ENCODE data around the gene CETP. TPM values are rescaled to one million over a fixed set of nuclear protein-coding genes. Genes with fewer than 3 reads are reported as not detected.

Gene CETP
- total RNA-seq, 2 experiments from 2014 or later = not detected

DNA sequence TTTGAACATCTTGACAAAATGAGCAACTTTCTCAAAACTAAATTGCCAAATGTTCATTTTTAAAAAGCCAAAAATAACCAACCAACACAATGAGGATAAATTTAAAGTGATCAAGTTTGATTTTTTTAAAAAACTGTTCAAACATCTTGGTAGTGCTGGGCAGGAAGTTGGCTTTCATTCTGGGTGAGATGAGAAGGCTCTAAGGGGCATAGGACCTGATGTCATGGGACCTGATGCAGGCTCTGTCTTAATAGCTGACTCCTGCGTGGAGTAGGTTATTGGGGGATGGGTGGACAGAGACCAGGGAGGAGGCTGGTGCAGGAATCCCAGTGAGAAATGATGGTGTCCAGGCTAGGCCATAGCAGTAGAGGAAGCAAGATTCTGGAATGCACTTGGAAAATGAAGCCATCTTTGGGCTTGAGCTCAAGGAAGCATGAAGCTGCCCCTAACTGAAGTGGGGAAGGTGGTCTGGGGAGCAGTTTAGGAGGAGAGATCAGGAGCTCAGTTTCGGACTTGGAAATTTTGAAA, 48.0 kb downstream of the CETP start:
- peak overlapping the region; percentile 3 for H3K4me3 Mint-ChIP-seq
- CTCF ChIA-PET = interaction anchor here (0.6 to 2.9 kb wide), 11 partner anchors 10 to 217 kb away, joined by 3 to 23 read pairs (median 4); no protein-coding TSS in a partner anchor
- H3K27ac Mint-ChIP-seq = peak overlapping the region; percentile 89
- no peak for DNase-seq
- H3K27me3 Mint-ChIP-seq (ENCODE audit: low read depth) = no peaks in the 10 kb centered on the region
- peaks cover 84% of the 10 kb centered on the region for H3K4me1 Mint-ChIP-seq (ENCODE audit: low read depth)
- POLR2A ChIA-PET = interaction anchor here (0.6 to 7.3 kb wide), 9 partner anchors 10 to 69 kb away, joined by 3 to 58 read pairs (median 6); partner anchors contain the start of gene NLRC5
- ATAC-seq = peak; percentile 36
- peaks cover 55% of the 10 kb centered on the region for H3K36me3 Mint-ChIP-seq (ENCODE audit: low read depth)
- no peaks in the 10 kb centered on the region for H3K9me3 Mint-ChIP-seq (ENCODE audit: insufficient read depth)

DNA sequence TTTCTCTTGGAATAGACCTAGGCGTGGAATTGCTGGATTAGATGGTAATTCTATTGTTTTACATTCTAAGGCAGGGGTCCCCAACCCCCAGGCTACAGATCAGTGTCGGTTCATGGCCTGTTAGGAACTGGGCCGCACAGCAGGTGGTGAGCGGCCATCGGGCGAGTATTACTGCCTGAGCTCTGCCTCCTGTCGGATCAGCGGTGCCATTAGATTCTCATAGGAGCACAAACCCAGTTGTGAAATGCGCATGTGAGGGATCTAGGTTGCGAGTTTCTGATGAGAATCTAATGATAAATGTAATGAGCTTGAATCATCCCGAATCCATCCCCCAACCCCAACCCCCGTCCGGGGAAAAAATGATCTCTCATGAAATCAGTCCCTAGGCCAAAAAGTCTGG, 50.6 kb downstream of the CETP start:
- ChIA-PET POLR2A (interaction anchor here (0.7 to 4.8 kb wide), 4 partner anchors 8 to 29 kb away, joined by 3 to 46 read pairs (median 4); partner anchors contain the start of gene NLRC5), CTCF (interaction anchor here (1.3 to 2.2 kb wide), 3 partner anchors 17 to 48 kb away, joined by 5 to 6 read pairs (median 6); no protein-coding TSS in a partner anchor)
- H3K27ac Mint-ChIP-seq = peak overlapping the region; percentile 50
- no peak overlapping the region for H3K4me3 Mint-ChIP-seq
- H3K9me3 Mint-ChIP-seq (ENCODE audit: insufficient read depth) = no peaks in the 10 kb centered on the region
- peaks cover 80% of the 10 kb centered on the region for H3K4me1 Mint-ChIP-seq (ENCODE audit: low read depth)
- no peak for DNase-seq
- H3K27me3 Mint-ChIP-seq (ENCODE audit: low read depth) = no peaks in the 10 kb centered on the region
- no peak for ATAC-seq
- peaks cover 50% of the 10 kb centered on the region for H3K36me3 Mint-ChIP-seq (ENCODE audit: low read depth)

DNA sequence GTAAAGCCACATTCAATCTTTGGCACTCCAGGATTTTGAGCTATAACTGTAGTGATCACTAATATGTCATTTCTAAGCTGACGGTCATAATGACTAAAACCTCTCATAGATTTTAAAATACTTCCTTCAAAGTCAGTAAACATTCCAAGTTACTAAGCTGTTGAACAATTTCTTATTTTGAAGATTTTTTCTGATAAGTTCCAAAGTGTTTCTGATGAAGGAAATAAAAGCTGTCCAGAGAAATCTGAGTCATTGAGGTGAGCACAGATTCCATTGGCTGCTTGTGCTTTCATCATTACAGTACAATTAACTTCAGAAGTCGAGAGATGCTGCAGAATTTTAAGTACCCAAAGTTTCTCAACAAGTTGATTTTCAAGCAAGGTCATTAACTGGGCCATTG, 51.5 kb downstream of the CETP start:
- ChIA-PET CTCF (interaction anchor here (1.3 to 2.2 kb wide), 3 partner anchors 18 to 49 kb away, joined by 5 to 6 read pairs (median 6); no protein-coding TSS in a partner anchor), POLR2A (interaction anchor here (1.3 to 4.8 kb wide), 2 partner anchors 24 to 28 kb away, joined by 6 to 46 read pairs; partner anchors contain the start of gene NLRC5)
- H3K27me3 Mint-ChIP-seq (ENCODE audit: low read depth) = no peaks in the 10 kb centered on the region
- H3K36me3 Mint-ChIP-seq (ENCODE audit: low read depth) = peaks cover 59% of the 10 kb centered on the region
- peaks cover 82% of the 10 kb centered on the region for H3K4me1 Mint-ChIP-seq (ENCODE audit: low read depth)
- no peaks in the 10 kb centered on the region for H3K9me3 Mint-ChIP-seq (ENCODE audit: insufficient read depth)
- H3K4me3 Mint-ChIP-seq = peak overlapping the region; percentile 59
- peak overlapping the region; percentile 83 for H3K27ac Mint-ChIP-seq
- ATAC-seq = no peak
- no peak for DNase-seq

DNA sequence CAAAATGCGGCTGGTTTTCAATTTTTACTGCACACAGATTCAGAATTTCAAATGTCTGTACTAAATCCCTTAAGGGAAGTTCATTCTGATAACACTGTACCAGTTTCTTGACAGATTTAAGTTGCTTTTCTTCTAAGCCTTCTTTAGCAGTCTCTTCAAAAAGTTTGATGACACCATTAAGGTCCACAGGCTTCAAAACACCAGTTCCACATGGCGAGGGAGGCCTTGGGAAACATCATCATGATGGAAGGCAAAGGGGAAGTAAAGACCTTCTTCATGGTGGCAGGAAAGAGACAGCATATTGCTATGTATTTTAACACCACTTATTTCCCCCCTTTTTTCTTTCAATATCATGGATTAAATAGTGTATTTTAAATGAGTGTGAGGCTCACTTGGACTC, 52.2 kb downstream of the CETP start:
- H3K4me3 Mint-ChIP-seq = peak overlapping the region; percentile 59
- peaks cover 80% of the 10 kb centered on the region for H3K4me1 Mint-ChIP-seq (ENCODE audit: low read depth)
- peaks cover 60% of the 10 kb centered on the region for H3K36me3 Mint-ChIP-seq (ENCODE audit: low read depth)
- peak overlapping the region; percentile 83 for H3K27ac Mint-ChIP-seq
- no peaks in the 10 kb centered on the region for H3K27me3 Mint-ChIP-seq (ENCODE audit: low read depth)
- POLR2A ChIA-PET = interaction anchor here (0.6 to 4.8 kb wide), 3 partner anchors 25 to 172 kb away, joined by 3 to 46 read pairs (median 15); partner anchors contain the start of genes NLRC5 and PSME3IP1
- no peak for ATAC-seq
- no peak for DNase-seq
- CTCF ChIA-PET = interaction anchor here (2.0 kb wide), 1 partner anchor 15 kb away, joined by 4 read pairs; no protein-coding TSS in a partner anchor
- H3K9me3 Mint-ChIP-seq (ENCODE audit: insufficient read depth) = no peaks in the 10 kb centered on the region

DNA sequence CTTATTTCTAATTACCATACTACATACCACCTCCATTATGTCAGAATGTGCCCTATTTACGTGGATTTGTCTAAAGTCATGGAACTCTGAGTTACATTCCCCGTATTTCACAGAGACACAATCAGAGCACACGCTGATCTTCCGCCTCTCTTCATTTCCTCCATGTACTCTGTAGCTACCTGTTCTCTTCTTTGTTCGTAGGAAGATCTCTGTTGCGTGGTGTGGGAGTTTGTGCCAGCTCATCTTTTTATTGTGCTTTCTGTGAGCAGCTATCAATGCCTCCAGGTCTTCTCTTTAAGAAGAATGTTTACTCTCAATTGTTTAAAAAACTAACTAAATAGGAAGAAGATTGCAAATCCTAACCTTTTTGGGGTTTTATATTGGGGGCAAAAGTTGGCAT, 54.6 kb downstream of the CETP start:
- no peaks in the 10 kb centered on the region for H3K9me3 Mint-ChIP-seq (ENCODE audit: insufficient read depth)
- POLR2A ChIA-PET = interaction anchor here (0.7 to 3.5 kb wide), 5 partner anchors 11 to 69 kb away, joined by 3 to 15 read pairs (median 4); partner anchors contain the start of gene NLRC5

DNA sequence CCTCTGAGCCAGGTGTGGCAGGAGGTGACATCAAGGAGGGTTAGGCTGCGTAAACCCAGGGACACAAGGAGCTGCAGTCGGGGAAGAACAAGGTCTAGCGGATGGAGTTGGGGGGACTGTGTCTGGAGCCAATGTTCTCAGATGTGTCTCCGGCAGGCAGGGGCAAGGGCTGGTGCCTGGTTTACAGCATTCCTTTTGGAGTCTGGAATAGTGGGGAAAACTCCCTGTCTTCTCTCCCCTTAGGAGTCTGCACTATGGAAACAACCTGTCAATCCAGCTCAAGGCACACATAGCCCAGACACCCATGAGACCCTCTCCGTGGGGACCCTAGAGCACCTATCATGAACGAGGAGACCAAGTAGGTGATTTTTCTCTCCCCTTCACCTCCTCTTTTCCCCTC, 55.1 kb downstream of the CETP start:
- DNase-seq (no peak), ATAC-seq (no peak)
- POLR2A ChIA-PET = interaction anchor here (1.6 to 3.5 kb wide), 2 partner anchors 22 to 28 kb away, joined by 4 to 15 read pairs; partner anchors contain the start of gene NLRC5
- Mint-ChIP-seq H3K27ac (peak overlapping the region; percentile 37), H3K4me1 (ENCODE audit: low read depth) (peaks cover 72% of the 10 kb centered on the region), H3K9me3 (ENCODE audit: insufficient read depth) (no peaks in the 10 kb centered on the region), H3K36me3 (ENCODE audit: low read depth) (peaks cover 76% of the 10 kb centered on the region), H3K27me3 (ENCODE audit: low read depth) (no peaks in the 10 kb centered on the region), H3K4me3 (no peak overlapping the region)
- CTCF ChIA-PET = interaction anchor here (0.7 to 1.6 kb wide), 3 partner anchors 11 to 53 kb away, joined by 3 to 7 read pairs (median 3); no protein-coding TSS in a partner anchor

More for the DNA sequence above, 54.6 kb downstream of the CETP start:
- Mint-ChIP-seq H3K4me3 (no peak overlapping the region), H3K27ac (peak overlapping the region; percentile 62), H3K36me3 (ENCODE audit: low read depth) (peaks cover 71% of the 10 kb centered on the region), H3K27me3 (ENCODE audit: low read depth) (no peaks in the 10 kb centered on the region), H3K4me1 (ENCODE audit: low read depth) (peaks cover 72% of the 10 kb centered on the region)
- ATAC-seq (no peak), DNase-seq (no peak)
- CTCF ChIA-PET = interaction anchor here (0.7 to 1.6 kb wide), 3 partner anchors 11 to 52 kb away, joined by 3 to 7 read pairs (median 3); no protein-coding TSS in a partner anchor

DNA sequence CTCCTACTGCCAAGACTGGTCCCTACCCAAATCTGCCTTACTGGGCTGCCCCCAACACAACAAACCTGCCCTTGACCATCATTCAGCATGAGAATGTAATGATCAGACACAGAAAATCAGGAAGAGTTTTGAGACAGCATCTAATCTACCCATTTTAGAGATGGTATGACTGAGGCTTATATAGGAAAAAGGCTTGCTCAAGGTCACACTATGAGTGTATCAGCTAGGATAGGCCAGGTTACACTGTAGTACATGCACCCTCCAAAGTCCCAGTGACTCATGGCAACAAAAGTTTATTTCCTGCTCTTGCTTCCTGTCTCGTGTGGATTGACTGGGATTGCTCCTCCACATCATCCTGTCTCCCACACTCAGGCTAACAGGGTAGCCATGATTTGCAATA, 55.5 kb downstream of the CETP start:
- ATAC-seq (no peak), DNase-seq (no peak)
- H3K4me1 Mint-ChIP-seq (ENCODE audit: low read depth) = peaks cover 72% of the 10 kb centered on the region
- no peak overlapping the region for H3K4me3 Mint-ChIP-seq
- no peaks in the 10 kb centered on the region for H3K27me3 Mint-ChIP-seq (ENCODE audit: low read depth)
- no peaks in the 10 kb centered on the region for H3K9me3 Mint-ChIP-seq (ENCODE audit: insufficient read depth)
- peak overlapping the region; percentile 37 for H3K27ac Mint-ChIP-seq
- peaks cover 76% of the 10 kb centered on the region for H3K36me3 Mint-ChIP-seq (ENCODE audit: low read depth)
- POLR2A ChIA-PET = interaction anchor here (1.6 to 3.5 kb wide), 2 partner anchors 22 to 28 kb away, joined by 4 to 15 read pairs; partner anchors contain the start of gene NLRC5
- CTCF ChIA-PET = interaction anchor here (1.2 to 1.6 kb wide), 2 partner anchors 10 to 53 kb away, joined by 3 to 7 read pairs; no protein-coding TSS in a partner anchor

DNA sequence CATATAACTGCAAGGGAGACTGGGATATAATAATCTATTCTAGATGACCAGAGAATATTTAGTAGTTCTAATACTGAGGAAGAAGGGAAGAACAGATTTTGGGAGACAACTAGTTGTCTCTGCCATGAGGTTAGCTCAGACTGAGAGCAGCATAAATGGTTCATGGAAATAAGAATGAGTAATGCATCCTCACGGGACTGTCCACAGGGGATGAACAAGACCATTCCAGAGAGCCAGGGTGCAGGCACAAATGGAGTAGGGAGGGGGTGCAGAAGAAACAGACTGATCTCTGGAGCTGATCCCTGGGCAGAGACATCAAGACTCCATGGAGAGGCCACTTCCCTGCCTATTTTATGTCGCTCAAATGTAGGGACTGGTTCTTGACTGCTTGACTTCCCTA, 58.0 kb downstream of the CETP start:
- Mint-ChIP-seq H3K27ac (no peak overlapping the region), H3K27me3 (ENCODE audit: low read depth) (no peaks in the 10 kb centered on the region), H3K4me1 (ENCODE audit: low read depth) (peaks cover 72% of the 10 kb centered on the region), H3K4me3 (no peak overlapping the region), H3K36me3 (ENCODE audit: low read depth) (peaks cover 83% of the 10 kb centered on the region), H3K9me3 (ENCODE audit: insufficient read depth) (no peaks in the 10 kb centered on the region)
- POLR2A ChIA-PET = interaction anchor here (0.9 to 8.0 kb wide), 4 partner anchors 15 to 30 kb away, joined by 3 to 68 read pairs (median 4); partner anchors contain the start of gene NLRC5
- CTCF ChIA-PET = interaction anchor here (0.8 to 1.5 kb wide), 3 partner anchors 10 to 54 kb away, joined by 3 to 10 read pairs (median 3); no protein-coding TSS in a partner anchor
- ATAC-seq = no peak
- DNase-seq = no peak

DNA sequence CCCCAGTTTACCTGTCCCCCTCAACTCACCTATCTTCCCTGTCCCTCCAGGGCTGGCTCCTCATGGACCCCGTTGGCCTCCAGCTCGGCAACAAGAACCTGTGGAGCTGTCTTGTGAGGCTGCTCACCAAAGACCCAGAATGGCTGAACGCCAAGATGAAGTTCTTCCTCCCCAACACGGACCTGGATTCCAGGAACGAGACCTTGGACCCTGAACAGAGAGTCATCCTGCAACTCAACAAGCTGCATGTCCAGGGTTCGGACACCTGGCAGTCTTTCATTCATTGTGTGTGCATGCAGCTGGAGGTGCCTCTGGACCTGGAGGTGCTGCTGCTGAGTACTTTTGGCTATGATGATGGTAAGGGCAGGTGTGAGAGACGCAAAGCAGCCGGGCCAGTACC, 58.9 kb downstream of the CETP start:
- Mint-ChIP-seq H3K36me3 (ENCODE audit: low read depth) (peaks cover 88% of the 10 kb centered on the region), H3K27me3 (ENCODE audit: low read depth) (no peaks in the 10 kb centered on the region), H3K4me1 (ENCODE audit: low read depth) (peaks cover 74% of the 10 kb centered on the region), H3K9me3 (ENCODE audit: insufficient read depth) (no peaks in the 10 kb centered on the region), H3K4me3 (no peak overlapping the region), H3K27ac (peak overlapping the region; percentile 44)
- no peak for ATAC-seq
- ChIA-PET CTCF (interaction anchor here (0.8 to 5.5 kb wide), 3 partner anchors 11 to 55 kb away, joined by 3 to 55 read pairs (median 10); no protein-coding TSS in a partner anchor), POLR2A (interaction anchor here (0.9 to 8.0 kb wide), 5 partner anchors 9 to 31 kb away, joined by 3 to 68 read pairs (median 4); partner anchors contain the start of gene NLRC5)
- no peak for DNase-seq

DNA sequence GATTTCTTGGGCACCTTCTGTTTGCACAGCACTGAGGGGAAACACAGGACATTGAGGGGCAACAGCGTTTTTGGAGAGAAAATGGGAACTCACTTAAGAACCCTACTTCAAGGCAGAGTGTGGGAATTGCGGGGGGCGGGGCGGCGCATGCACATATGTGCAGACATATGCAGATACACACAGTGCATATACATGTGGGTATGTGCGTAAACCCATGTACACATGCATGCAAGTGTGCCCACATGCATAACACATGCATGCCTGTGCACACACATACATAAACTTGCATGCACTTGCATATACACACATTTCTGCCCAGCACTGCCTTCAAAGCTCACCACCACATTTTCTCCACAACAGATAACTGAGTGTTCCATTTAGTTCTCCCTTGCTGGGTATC, 60.0 kb downstream of the CETP start:
- H3K4me1 Mint-ChIP-seq (ENCODE audit: low read depth) = peaks cover 78% of the 10 kb centered on the region
- ATAC-seq (no peak), DNase-seq (no peak)
- CTCF ChIA-PET = interaction anchor here (0.7 to 5.5 kb wide), 6 partner anchors 8 to 63 kb away, joined by 3 to 55 read pairs (median 4); no protein-coding TSS in a partner anchor
- no peaks in the 10 kb centered on the region for H3K9me3 Mint-ChIP-seq (ENCODE audit: insufficient read depth)
- POLR2A ChIA-PET = interaction anchor here (1.4 to 8.0 kb wide), 6 partner anchors 9 to 32 kb away, joined by 4 to 68 read pairs (median 7); partner anchors contain the start of gene NLRC5
- no peak overlapping the region for H3K4me3 Mint-ChIP-seq
- H3K27me3 Mint-ChIP-seq (ENCODE audit: low read depth) = no peaks in the 10 kb centered on the region
- H3K27ac Mint-ChIP-seq = peak overlapping the region; percentile 81
- peaks cover 92% of the 10 kb centered on the region for H3K36me3 Mint-ChIP-seq (ENCODE audit: low read depth)

DNA sequence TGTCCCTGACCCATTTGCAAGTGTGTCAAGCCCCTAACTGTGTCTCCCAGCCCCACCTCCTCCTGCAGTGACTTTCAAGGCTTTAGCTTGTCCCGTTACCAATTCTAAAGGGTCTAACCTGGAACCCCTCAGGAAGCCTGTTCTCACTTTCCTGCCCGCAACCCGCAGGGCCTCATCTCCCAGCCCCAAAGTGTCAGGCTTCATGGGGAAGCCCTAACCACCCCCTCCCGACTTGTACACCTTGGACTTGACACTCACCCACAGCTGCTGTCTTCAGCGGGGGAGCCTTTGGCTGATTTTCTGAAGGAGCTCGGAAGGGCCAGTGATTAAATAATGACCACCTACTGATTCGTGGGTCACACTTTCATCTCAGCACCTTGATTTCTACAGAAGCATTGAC, 60.7 kb downstream of the CETP start:
- DNase-seq = peak; percentile 50
- Mint-ChIP-seq H3K9me3 (ENCODE audit: insufficient read depth) (no peaks in the 10 kb centered on the region), H3K4me1 (ENCODE audit: low read depth) (peaks cover 78% of the 10 kb centered on the region), H3K27ac (peak overlapping the region; percentile 81), H3K27me3 (ENCODE audit: low read depth) (no peaks in the 10 kb centered on the region), H3K4me3 (peak overlapping the region; percentile 41), H3K36me3 (ENCODE audit: low read depth) (peaks cover 92% of the 10 kb centered on the region)
- POLR2A ChIA-PET = interaction anchor here (1.4 to 8.0 kb wide), 7 partner anchors 9 to 39 kb away, joined by 3 to 68 read pairs (median 6); partner anchors contain the start of gene NLRC5
- peak; percentile 41 for ATAC-seq
- CTCF ChIA-PET = interaction anchor here (1.0 to 5.5 kb wide), 8 partner anchors 8 to 62 kb away, joined by 3 to 55 read pairs (median 3); partner anchors contain the start of gene NLRC5
